Ectodermal cell (in vitro differentiated cells): ENCODE results near the gene CDH4.

Source experiments
- H3K27ac ChIP-seq: 2 replicates; pipeline ENCODE4 v1.7.0; 2013; ENCODE audit warnings: mild to moderate bottlenecking, low read depth, low read length; ENCODE audit not compliant: insufficient read depth, poor library complexity, severe bottlenecking
- H3K27me3 ChIP-seq: 2 replicates; pipeline ENCODE4 v1.7.0; 2013; ENCODE audit warnings: mild to moderate bottlenecking, low read length; ENCODE audit not compliant: insufficient read depth, control insufficient read depth, poor library complexity, severe bottlenecking
- H3K36me3 ChIP-seq: one replicate; pipeline ENCODE4 v1.7.0; 2013; ENCODE audit warnings: low read length; ENCODE audit not compliant: control insufficient read depth, insufficient read depth
- H3K4me1 ChIP-seq: one replicate; pipeline ENCODE4 v1.7.0; 2013; ENCODE audit warnings: low read length; ENCODE audit not compliant: control insufficient read depth, insufficient read depth
- H3K4me3 ChIP-seq: 2 replicates; pipeline ENCODE4 v1.7.0; 2013; ENCODE audit warnings: low read depth, low read length, control low read depth; ENCODE audit not compliant: insufficient read depth
- H3K9me3 ChIP-seq: 2 replicates; pipeline ENCODE4 v1.7.0; 2013; ENCODE audit warnings: mild to moderate bottlenecking, low read length, moderate library complexity; ENCODE audit not compliant: control insufficient read depth
- WGBS, 2 experiments: methylation state at CpG; one replicate each; pipeline ENCODE4 v1.1.7; 2013; ENCODE audit warnings: missing lambda C conversion rate in 2 of 2; 5-methylcytosine and 5-hydroxymethylcytosine counted together

Gene CDH4

DNA sequence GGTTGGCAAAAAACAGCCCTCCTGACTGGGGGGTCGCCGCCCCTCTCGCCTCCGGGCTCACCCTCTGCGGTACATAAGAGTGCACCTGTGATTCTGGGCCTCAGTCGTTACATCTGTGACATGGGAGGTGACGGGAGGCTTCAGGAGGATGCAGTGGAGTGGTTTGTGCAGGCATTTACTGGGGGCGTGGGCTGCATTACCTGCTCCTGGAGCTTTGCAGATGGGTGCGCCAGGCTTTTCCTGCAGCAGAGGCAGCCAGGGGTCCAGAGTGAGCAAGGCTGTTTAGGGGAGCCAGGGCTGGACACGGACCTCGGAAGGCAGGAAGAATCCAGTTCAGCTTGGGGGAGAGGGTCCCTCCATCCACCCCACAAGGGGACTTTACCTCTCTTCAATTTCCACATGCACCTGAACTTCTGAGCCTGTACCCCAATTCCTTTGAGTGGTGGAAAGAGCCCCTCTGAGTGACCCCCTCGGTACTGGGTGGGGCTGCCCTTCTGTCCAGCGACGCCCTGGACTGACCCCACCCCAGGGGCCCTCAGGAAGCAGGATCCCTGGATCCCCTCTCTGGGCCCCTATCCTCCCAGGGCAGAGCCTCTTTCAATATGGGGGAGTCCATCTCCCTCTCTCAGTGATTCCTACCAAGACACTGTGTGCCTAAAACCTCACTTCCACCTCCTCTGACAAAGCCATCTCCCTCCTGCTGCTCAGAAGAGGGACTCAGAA, 679.6 kb downstream of the CDH4 start:
- Histone ChIP-seq H3K4me3 (no peak overlapping the region), H3K27me3 (no peaks in the 10 kb centered on the region), H3K9me3 (no peaks in the 10 kb centered on the region), H3K36me3 (no peaks in the 10 kb centered on the region), H3K27ac (no peak overlapping the region), H3K4me1 (peaks cover 6% of the 10 kb centered on the region)
- 94 to 95% methylated on average over 14 of the region's 14 CpGs for WGBS, 2 experiments

DNA sequence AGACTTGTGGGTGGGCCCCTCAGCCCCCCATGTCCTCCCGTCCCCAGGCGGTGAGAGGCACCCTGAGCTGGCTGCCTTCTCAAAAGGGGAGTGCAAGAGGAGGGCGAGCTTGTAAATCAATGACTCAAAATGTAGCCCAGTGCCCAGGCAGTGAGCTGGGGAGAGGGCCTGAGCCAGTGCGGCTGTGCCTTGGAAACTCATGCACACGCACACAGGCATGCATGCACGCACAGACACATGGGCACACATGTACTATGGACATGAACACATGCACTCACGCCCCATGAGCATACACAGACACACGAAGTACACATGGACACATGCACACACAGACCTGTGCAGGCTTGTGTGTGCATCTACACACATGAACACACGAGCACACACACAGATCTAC, 680.1 kb downstream of the CDH4 start:
- 92% methylated on average over 9 of the region's 9 CpGs for WGBS, 2 experiments
- no peak overlapping the region for H3K4me3 ChIP-seq
- no peaks in the 10 kb centered on the region for H3K36me3 ChIP-seq
- peaks cover 6% of the 10 kb centered on the region for H3K4me1 ChIP-seq
- H3K9me3 ChIP-seq: no peaks in the 10 kb centered on the region
- H3K27ac ChIP-seq: no peak overlapping the region
- H3K27me3 ChIP-seq: no peaks in the 10 kb centered on the region

DNA sequence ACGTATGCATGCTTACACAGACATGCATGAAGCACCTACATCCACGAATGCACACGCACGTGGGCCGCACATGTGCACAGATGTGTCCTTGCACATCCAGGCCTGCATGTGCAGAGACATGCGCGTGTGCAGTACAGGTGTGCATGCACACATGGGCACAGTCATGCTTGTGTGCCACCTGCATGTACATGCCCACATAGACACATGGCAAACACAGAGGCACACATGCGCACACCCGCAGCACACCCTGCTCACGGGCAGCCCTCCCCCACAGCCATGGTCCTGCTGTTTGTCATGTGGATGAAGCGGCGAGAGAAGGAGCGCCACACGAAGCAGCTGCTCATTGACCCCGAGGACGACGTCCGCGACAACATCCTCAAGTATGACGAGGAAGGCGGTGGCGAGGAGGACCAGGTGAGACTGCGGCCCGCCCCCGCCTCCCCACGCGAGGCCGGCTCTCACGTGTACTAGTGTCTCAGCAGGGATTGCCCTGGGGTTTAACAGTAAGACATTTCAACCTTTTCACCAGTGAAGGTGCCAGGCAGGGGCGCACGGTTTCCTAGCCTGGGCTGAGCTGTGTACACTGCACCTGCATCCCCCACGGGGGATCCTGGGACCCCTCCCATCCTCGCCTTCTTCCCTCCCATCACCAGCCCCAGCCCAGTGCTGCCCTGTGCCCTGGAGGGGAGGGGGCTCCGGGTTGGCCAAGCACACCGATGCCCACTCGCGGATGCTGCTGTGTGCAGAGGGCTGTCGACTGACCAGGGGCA, 680.8 kb downstream of the CDH4 start:
- Histone ChIP-seq H3K27ac (no peak overlapping the region), H3K9me3 (no peaks in the 10 kb centered on the region), H3K27me3 (no peaks in the 10 kb centered on the region), H3K36me3 (no peaks in the 10 kb centered on the region), H3K4me3 (no peak overlapping the region), H3K4me1 (peaks cover 6% of the 10 kb centered on the region)
- 93 to 95% methylated on average over 38 of the region's 38 CpGs for WGBS, 2 experiments

DNA sequence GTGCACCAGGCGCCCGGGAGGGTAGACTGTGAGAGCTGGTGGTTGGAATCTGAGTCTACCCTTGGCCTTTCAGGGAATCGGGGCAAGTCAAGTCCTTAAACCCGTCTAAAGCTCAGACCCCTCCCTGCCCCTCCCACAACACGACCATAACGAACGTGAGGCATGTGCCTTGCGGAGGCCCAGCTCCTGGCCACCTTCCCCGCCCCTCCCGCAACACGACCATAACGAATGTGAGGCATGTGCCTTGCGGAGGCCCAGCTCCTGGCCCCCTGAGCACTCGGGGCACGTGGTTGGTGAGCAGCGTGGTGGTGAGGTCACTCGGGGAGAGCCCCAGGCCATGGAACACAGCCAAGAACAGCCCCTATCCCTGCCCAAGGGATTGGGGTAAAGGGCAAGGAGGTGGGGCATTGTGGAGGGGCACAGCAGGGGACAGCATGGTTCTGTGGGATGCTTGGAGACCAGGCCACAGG, 681.5 kb downstream of the CDH4 start:
- H3K4me3 ChIP-seq: no peak overlapping the region
- no peak overlapping the region for H3K27ac ChIP-seq
- H3K4me1 ChIP-seq: peaks cover 6% of the 10 kb centered on the region
- no peaks in the 10 kb centered on the region for H3K27me3 ChIP-seq
- H3K36me3 ChIP-seq: no peaks in the 10 kb centered on the region
- no peaks in the 10 kb centered on the region for H3K9me3 ChIP-seq
- WGBS, 2 experiments: 82 to 83% methylated on average over 17 of the region's 17 CpGs

DNA sequence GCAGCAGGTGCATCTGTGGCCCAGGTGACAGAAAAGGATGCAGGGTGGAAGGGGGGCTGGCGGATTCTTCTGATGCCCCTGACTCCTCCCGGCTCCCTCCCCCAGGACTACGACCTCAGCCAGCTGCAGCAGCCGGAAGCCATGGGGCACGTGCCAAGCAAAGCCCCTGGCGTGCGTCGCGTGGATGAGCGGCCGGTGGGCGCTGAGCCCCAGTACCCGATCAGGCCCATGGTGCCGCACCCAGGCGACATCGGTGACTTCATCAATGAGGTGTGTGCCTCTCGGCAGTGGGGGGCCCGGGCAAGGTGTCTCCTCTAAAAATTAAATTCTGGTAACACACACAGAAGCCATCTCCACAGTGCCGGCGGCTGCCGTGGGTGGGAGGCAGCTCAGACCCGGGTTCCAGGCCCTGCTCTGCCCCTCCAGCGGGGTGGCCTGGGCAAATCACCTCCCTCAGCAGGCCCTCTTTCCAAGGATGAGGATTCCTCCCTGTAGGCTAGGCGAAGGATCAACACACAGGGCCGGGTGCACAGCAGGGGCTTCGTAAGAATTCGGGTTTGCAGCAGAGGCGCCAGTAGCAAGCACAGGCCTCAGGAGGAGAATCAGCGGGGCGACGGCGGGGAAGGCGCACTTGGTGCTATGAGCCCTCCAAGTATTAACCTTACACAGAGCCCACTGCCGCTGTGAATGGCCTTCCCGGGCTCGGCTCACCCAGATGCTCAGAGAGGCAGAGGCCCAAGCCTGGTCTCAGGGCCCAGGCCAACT, 682.1 kb downstream of the CDH4 start:
- no peaks in the 10 kb centered on the region for H3K27me3 ChIP-seq
- H3K36me3 ChIP-seq: no peaks in the 10 kb centered on the region
- peaks cover 6% of the 10 kb centered on the region for H3K4me1 ChIP-seq
- H3K4me3 ChIP-seq: no peak overlapping the region
- 73 to 77% methylated on average over 36 of the region's 36 CpGs for WGBS, 2 experiments
- H3K9me3 ChIP-seq: no peaks in the 10 kb centered on the region
- H3K27ac ChIP-seq: no peak overlapping the region

DNA sequence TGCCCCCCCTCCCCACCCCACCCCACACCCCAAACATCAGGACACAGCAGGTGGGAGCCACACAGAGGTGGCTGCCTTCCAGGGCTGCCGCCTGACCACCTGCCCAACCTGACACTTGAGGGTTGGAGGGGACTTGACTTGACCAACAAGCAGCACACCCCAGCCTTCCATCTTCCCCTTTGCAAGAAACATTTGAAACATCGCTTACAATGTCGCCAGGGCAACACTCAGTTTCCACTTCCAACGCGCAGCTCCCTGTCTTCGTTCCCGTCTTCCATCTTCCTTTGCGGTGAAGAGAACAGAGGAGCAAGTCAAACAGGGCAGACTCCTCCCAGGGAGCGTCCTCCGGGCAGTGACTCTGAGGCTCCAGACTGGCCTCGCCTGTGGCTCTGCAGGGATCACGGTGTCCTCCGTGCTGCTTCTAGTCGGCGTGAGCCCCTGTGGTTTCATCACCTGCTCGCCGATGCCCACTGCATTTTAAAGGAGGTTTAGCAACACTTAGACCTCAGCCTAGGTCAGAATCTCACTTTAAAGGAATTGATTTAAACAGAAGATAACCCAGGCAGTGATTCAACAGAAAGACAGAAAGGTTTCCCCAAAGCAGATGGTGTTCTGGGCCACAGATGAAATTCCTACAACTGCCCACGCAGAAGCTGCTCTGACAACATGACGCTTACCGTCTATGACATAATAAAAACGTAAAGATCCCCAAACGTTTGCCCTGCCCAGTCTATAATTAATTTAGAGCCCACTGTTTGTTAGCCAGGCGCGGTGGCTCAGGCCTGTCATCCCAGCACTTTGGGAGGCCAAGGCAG, 682.9 kb downstream of the CDH4 start:
- 80% methylated on average over 24 of the region's 24 CpGs for WGBS, 2 experiments
- peaks cover 6% of the 10 kb centered on the region for H3K4me1 ChIP-seq

DNA sequence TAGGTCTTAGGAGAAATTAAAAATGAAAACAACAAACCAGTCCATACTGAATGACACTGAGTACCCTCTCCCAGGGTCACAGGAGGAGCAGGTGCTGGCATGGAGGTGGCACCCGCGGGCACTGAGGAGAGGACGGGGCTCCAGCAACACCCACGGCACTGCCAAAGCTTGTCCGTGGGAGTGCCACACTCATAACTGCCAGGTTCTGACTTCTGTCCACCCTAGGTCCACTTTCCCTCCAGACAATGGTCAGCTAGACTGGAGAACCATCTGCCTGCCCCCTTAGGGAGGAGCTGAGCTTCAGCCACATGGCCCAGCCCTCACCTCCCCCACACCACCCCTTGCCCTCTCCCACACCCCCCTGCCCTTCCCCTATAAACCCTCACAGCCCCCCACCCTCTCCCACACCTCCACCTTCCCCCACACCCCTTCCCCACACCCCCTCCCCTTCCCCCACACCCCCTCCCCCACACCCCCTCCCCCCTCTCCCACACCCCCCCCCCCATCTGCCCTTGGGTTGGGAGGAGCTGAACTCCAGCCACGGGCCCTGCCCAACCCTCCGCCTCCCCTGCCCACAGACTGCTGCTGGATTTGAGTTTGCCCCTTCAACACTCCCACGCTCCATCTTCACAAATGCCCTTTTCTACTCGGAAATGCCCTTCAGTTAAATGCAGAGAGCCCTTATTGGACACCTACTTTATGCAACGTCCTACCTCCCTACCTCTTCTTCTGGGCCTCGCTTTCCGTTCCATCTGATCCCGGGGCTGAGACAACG, 684.1 kb downstream of the CDH4 start:
- no peak overlapping the region for H3K27ac ChIP-seq
- peaks cover 6% of the 10 kb centered on the region for H3K4me1 ChIP-seq
- no peaks in the 10 kb centered on the region for H3K36me3 ChIP-seq
- no peaks in the 10 kb centered on the region for H3K9me3 ChIP-seq
- H3K27me3 ChIP-seq: no peaks in the 10 kb centered on the region
- H3K4me3 ChIP-seq: no peak overlapping the region
- 92 to 93% methylated on average over 14 of the region's 14 CpGs for WGBS, 2 experiments

More for the DNA sequence above, 682.9 kb downstream of the CDH4 start:
- H3K4me3 ChIP-seq: no peak overlapping the region
- no peaks in the 10 kb centered on the region for H3K9me3 ChIP-seq
- no peaks in the 10 kb centered on the region for H3K36me3 ChIP-seq
- H3K27ac ChIP-seq: no peak overlapping the region
- H3K27me3 ChIP-seq: no peaks in the 10 kb centered on the region

DNA sequence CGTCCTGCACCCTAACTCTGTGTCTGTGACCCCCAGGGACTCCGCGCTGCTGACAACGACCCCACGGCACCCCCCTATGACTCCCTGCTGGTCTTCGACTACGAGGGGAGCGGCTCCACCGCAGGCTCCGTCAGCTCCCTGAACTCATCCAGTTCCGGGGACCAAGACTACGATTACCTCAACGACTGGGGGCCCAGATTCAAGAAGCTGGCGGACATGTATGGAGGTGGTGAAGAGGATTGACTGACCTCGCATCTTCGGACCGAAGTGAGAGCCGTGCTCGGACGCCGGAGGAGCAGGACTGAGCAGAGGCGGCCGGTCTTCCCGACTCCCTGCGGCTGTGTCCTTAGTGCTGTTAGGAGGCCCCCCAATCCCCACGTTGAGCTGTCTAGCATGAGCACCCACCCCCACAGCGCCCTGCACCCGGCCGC, 684.7 kb downstream of the CDH4 start:
- no peaks in the 10 kb centered on the region for H3K27me3 ChIP-seq
- no peaks in the 10 kb centered on the region for H3K36me3 ChIP-seq
- H3K27ac ChIP-seq: no peak overlapping the region
- no peaks in the 10 kb centered on the region for H3K9me3 ChIP-seq
- H3K4me1 ChIP-seq: peaks cover 6% of the 10 kb centered on the region
- H3K4me3 ChIP-seq: no peak overlapping the region
- WGBS, 2 experiments: 91 to 92% methylated on average over 29 of the region's 29 CpGs
